ENCODE data around the gene GPR132. TPM values are rescaled to one million over a fixed set of nuclear protein-coding genes. Genes with fewer than 3 reads are reported as not detected.

GPR132 gene
- total RNA-seq, 1 experiment from 2014 or later: 0.10 TPM

DNA sequence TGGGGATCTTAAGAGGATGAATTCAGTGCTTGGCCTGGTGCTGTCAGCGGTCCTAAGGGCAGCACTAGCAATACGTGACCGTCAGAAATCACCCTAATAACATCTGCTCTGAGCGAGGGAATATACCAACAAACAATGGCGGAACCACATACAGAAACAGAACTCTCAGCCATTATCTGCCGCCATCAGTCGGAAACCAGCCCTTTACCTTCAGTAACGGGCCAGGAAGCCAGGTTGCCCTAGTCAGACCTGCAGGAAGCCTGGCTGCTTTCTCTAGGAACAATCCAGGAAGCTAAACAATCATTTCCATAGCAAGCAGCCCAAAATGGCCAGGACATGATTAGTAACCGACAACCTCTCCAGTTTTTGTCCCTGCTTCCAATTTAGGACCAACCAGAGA, 50.0 kb downstream of the GPR132 start:
- peaks cover 18 to 28% of the 10 kb centered on the region in 2 experiments for H3K4me1 ChIP-seq (ENCODE audit: control insufficient read depth in 1 of 2, insufficient read depth in 2 of 2, low read length in 2 of 2)
- ChIA-PET CTCF (no interaction called here), RAD21 (ENCODE audit: low non-redundant PET in 1 of 2, low total read pairs in 2 of 2, uncharacterized antibody in 2 of 2, unreplicated experiment in 2 of 2) (no interaction called here), POLR2A (no interaction called here)
- no peaks in the 10 kb centered on the region for H3K9me2 ChIP-seq (ENCODE audit: insufficient read depth)
- no peak overlapping the region for H3K9ac ChIP-seq (ENCODE audit: low read length)
- DNase-seq (ENCODE audit: low read depth, low spot score): no peak
- H3K79me2 ChIP-seq (ENCODE audit: insufficient read depth, low read length): peaks cover 100% of the 10 kb centered on the region
- H3K4me2 ChIP-seq (ENCODE audit: low read length): no peak overlapping the region
- no peaks in the 10 kb centered on the region for H3K9me3 ChIP-seq (ENCODE audit: control insufficient read depth in 1 of 2, insufficient read depth in 1 of 2, low read depth in 1 of 2, low read length in 2 of 2)
- no peak overlapping the region for H3K4me3 ChIP-seq (replicated peaks in 1 of 2; ENCODE audit: low read depth in 1 of 2, low read length in 2 of 2)
- BruUV-seq (replicated peaks): no TSS peak
- H3K27ac ChIP-seq (ENCODE audit: low read depth, low read length): peak overlapping the region; percentile 25; the same call in 1 of the 2 replicates
- no peaks in the 10 kb centered on the region for H3K27me3 ChIP-seq (ENCODE audit: insufficient read depth, low read length)
- intact Hi-C loops (cut with micrococcal nuclease): no loop called here
- TF ChIP-seq ELF1 (IDR thresholded peaks at IDR 0.05; ENCODE audit: borderline replicate concordance, low read depth) (no peak), SP1 (IDR thresholded peaks at IDR 0.05; ENCODE audit: low read depth) (no peak), ZFX (IDR thresholded peaks at IDR 0.05) (no peak), FOSL1 (IDR thresholded peaks at IDR 0.05; ENCODE audit: low read depth) (no peak), RAD21 (IDR thresholded peaks at IDR 0.05; ENCODE audit: low read depth) (no peak), TCF7L2 (IDR thresholded peaks at IDR 0.05; ENCODE audit: borderline replicate concordance, extremely low read depth, insufficient read depth, insufficient read length) (no peak), EZH2 (IDR thresholded peaks at IDR 0.05) (no peak), POLR2A (IDR thresholded peaks at IDR 0.05; ENCODE audit: borderline replicate concordance, extremely low read depth, insufficient read depth, insufficient read length) (no peak), EZH2phosphoT487 (IDR thresholded peaks at IDR 0.05; ENCODE audit: borderline replicate concordance) (no peak), ZNF274 (IDR thresholded peaks at IDR 0.05; ENCODE audit: low read depth, low read length) (no peak), EGR1 (IDR thresholded peaks at IDR 0.05; ENCODE audit: low read depth) (no peak), YY1 (IDR thresholded peaks at IDR 0.05; ENCODE audit: extremely low read depth, insufficient replicate concordance, low read depth, low read length) (no peak)
- TF ChIP-seq, protein P1, sequence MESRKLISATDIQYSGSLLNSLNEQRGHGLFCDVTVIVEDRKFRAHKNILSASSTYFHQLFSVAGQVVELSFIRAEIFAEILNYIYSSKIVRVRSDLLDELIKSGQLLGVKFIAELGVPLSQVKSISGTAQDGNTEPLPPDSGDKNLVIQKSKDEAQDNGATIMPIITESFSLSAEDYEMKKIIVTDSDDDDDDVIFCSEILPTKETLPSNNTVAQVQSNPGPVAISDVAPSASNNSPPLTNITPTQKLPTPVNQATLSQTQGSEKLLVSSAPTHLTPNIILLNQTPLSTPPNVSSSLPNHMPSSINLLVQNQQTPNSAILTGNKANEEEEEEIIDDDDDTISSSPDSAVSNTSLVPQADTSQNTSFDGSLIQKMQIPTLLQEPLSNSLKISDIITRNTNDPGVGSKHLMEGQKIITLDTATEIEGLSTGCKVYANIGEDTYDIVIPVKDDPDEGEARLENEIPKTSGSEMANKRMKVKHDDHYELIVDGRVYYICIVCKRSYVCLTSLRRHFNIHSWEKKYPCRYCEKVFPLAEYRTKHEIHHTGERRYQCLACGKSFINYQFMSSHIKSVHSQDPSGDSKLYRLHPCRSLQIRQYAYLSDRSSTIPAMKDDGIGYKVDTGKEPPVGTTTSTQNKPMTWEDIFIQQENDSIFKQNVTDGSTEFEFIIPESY (IDR thresholded peaks at IDR 0.05; ENCODE audit: extremely low read depth, insufficient replicate concordance, low read length): no peak
- TF ChIP-seq, protein P2, sequence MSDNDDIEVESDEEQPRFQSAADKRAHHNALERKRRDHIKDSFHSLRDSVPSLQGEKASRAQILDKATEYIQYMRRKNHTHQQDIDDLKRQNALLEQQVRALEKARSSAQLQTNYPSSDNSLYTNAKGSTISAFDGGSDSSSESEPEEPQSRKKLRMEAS (IDR thresholded peaks at IDR 0.05): no peak
- TF ChIP-seq, protein P3, sequence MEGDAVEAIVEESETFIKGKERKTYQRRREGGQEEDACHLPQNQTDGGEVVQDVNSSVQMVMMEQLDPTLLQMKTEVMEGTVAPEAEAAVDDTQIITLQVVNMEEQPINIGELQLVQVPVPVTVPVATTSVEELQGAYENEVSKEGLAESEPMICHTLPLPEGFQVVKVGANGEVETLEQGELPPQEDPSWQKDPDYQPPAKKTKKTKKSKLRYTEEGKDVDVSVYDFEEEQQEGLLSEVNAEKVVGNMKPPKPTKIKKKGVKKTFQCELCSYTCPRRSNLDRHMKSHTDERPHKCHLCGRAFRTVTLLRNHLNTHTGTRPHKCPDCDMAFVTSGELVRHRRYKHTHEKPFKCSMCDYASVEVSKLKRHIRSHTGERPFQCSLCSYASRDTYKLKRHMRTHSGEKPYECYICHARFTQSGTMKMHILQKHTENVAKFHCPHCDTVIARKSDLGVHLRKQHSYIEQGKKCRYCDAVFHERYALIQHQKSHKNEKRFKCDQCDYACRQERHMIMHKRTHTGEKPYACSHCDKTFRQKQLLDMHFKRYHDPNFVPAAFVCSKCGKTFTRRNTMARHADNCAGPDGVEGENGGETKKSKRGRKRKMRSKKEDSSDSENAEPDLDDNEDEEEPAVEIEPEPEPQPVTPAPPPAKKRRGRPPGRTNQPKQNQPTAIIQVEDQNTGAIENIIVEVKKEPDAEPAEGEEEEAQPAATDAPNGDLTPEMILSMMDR (IDR thresholded peaks at IDR 0.05 in 2 of 3, conservative IDR thresholded peaks at IDR 0.05 in 1 of 3; ENCODE audit: borderline replicate concordance in 1 of 3, insufficient read depth in 1 of 3, low read depth in 2 of 3, low read length in 2 of 3): no peak
- TF ChIP-seq, protein P4, sequence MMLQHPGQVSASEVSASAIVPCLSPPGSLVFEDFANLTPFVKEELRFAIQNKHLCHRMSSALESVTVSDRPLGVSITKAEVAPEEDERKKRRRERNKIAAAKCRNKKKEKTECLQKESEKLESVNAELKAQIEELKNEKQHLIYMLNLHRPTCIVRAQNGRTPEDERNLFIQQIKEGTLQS (IDR thresholded peaks at IDR 0.05): no peak
- ATAC-seq: no peak
- peaks cover 41% of the 10 kb centered on the region; the same call in 1 of the 2 replicates for H4K20me1 ChIP-seq (ENCODE audit: insufficient read depth)
- H3K36me3 ChIP-seq (ENCODE audit: control insufficient read depth in 1 of 2, insufficient read depth in 2 of 2, low read length in 2 of 2): peaks cover 10 to 37% of the 10 kb centered on the region in 2 experiments; a peak in 3 of 4 replicates
- no peak overlapping the region for H2AFZ ChIP-seq (ENCODE audit: low read depth, low read length, poor library complexity, severe bottlenecking)
